NK-92 (cell line): ENCODE results near the gene IL21R.

Experiments
- DNase-seq: peaks from one replicate; lab custom pipeline; 2025; ENCODE audit not compliant: unreplicated experiment; lab: John Stamatoyannopoulos, UW

The IL21R gene

GRCh38 chr16:27462846-27463682 lies 61.1 kb downstream of the IL21R start:
- DNase-seq, result no peak

- DNase-seq, result no peak
Observed at GRCh38 chr16:27463741-27464591, 62.0 kb downstream of the IL21R start.

GRCh38 chr16:27464626-27465482 lies 62.9 kb downstream of the IL21R start:
- DNase-seq, result no peak

- no peak for DNase-seq
Observed at GRCh38 chr16:27465483-27465879, 63.5 kb downstream of the IL21R start.

GRCh38 chr16:27468941-27469531 lies 67.1 kb downstream of the IL21R start:
- no peak for DNase-seq

- no peak for DNase-seq
Observed at GRCh38 chr16:27470567-27471431, 68.8 kb downstream of the IL21R start.

- DNase-seq, result no peak
Observed at GRCh38 chr16:27471661-27472060, 69.7 kb downstream of the IL21R start.

GRCh38 chr16:27472091-27473020 lies 70.4 kb downstream of the IL21R start:
- DNase-seq, result no peak

- no peak for DNase-seq
Observed at GRCh38 chr16:27473101-27473900, 71.3 kb downstream of the IL21R start.

GRCh38 chr16:27474041-27474440 lies 72.1 kb downstream of the IL21R start:
- DNase-seq, result no peak

GRCh38 chr16:27474921-27475320 lies 72.9 kb downstream of the IL21R start:
- no peak for DNase-seq

- DNase-seq, result no peak
Observed at GRCh38 chr16:27475561-27475960, 73.6 kb downstream of the IL21R start.

- no peak for DNase-seq
Observed at GRCh38 chr16:27476240-27476639, 74.3 kb downstream of the IL21R start.

GRCh38 chr16:27480761-27481160 lies 78.8 kb downstream of the IL21R start:
- DNase-seq, result no peak

GRCh38 chr16:27481282-27481934 lies 79.4 kb downstream of the IL21R start:
- DNase-seq, result no peak

- DNase-seq, result no peak
Observed at GRCh38 chr16:27482397-27483087, 80.6 kb downstream of the IL21R start.

- no peak for DNase-seq
Observed at GRCh38 chr16:27483088-27483437, 81.1 kb downstream of the IL21R start.
